ENCODE measurements around the gene AHSG.

The AHSG gene

GRCh38 chr3:186643493-186643892, 30.6 kb downstream of the AHSG start:
- no peak for DNase-seq

- DNase-seq, result no peak
Measured at GRCh38 chr3:186644683-186645082, 31.8 kb downstream of the AHSG start.

- DNase-seq, result peak; percentile 82 to 94
Measured at GRCh38 chr3:186646106-186646505, 33.2 kb downstream of the AHSG start.

GRCh38 chr3:186646841-186647240, 34.0 kb downstream of the AHSG start:
- no peak for DNase-seq

GRCh38 chr3:186648851-186649250, 36.0 kb downstream of the AHSG start:
- DNase-seq, result no peak

GRCh38 chr3:186651678-186652215, 38.9 kb downstream of the AHSG start:
- DNase-seq, result no peak

- DNase-seq, result no peak
Measured at GRCh38 chr3:186653080-186653707, 40.3 kb downstream of the AHSG start.

- DNase-seq, result no peak
Measured at GRCh38 chr3:186653984-186654383, 41.1 kb downstream of the AHSG start.

- DNase-seq, result no peak
Measured at GRCh38 chr3:186663361-186664118, 50.7 kb downstream of the AHSG start.

GRCh38 chr3:186664119-186664495, 51.2 kb downstream of the AHSG start:
- DNase-seq, result no peak

GRCh38 chr3:186664506-186664905, 51.6 kb downstream of the AHSG start:
- no peak for DNase-seq

GRCh38 chr3:186665625-186666188, 52.8 kb downstream of the AHSG start, which contains the start of gene HRG:
Gene HRG, plus strand, starts transcription at chr3:186666014. Its CDS starts 18 bp downstream, at chr3:186666032.
- no peak for DNase-seq

- no peak for DNase-seq
Measured at GRCh38 chr3:186668426-186668825, 55.6 kb downstream of the AHSG start.

GRCh38 chr3:186669378-186670084, 56.7 kb downstream of the AHSG start:
- no peak for DNase-seq

- no peak for DNase-seq
Measured at GRCh38 chr3:186670155-186670554, 57.3 kb downstream of the AHSG start.

All from NCI-H524 (cell line).